Stimulated activated naive CD8-positive, alpha-beta T cell treated with anti-CD3 and anti-CD28 coated beads, Interleukin-15, amount 100 ng/mL, for 72 hours (primary cell): ENCODE data around the gene CACNA2D3.

ENCODE experiments used
- ATAC-seq: fragments of 150-1000 bp; cut with Tn5 transposase; 2 replicates; pipeline ENCODE4 v1.10.0; 2021; ENCODE audit warnings: mild to moderate bottlenecking, moderate library complexity
- DNase-seq, 2 donors: peaks; one replicate each; pipeline ENCODE4 v3.0.0; 2021 to 2022
- H3K27ac Mint-ChIP-seq, 2 donors: one replicate each; pipeline ENCODE4 v1.8.0; 2022; ENCODE audit warnings: mild to moderate bottlenecking in 2 of 2, mixed read lengths in 2 of 2, moderate library complexity in 2 of 2
- H3K27me3 Mint-ChIP-seq: one replicate; pipeline ENCODE4 v1.8.0; 2022; ENCODE audit warnings: mixed read lengths
- H3K4me1 Mint-ChIP-seq: one replicate; pipeline ENCODE4 v1.8.0; 2022; ENCODE audit warnings: mild to moderate bottlenecking, mixed read lengths
- H3K4me3 Mint-ChIP-seq, 2 donors: one replicate each; pipeline ENCODE4 v1.8.0; 2022; ENCODE audit warnings: mild to moderate bottlenecking in 2 of 2, mixed read lengths in 2 of 2, moderate library complexity in 1 of 2
- H3K9me3 Mint-ChIP-seq, 2 donors: one replicate each; pipeline ENCODE4 v1.8.0; 2022; ENCODE audit warnings: mixed read lengths in 2 of 2

CACNA2D3 gene

DNA sequence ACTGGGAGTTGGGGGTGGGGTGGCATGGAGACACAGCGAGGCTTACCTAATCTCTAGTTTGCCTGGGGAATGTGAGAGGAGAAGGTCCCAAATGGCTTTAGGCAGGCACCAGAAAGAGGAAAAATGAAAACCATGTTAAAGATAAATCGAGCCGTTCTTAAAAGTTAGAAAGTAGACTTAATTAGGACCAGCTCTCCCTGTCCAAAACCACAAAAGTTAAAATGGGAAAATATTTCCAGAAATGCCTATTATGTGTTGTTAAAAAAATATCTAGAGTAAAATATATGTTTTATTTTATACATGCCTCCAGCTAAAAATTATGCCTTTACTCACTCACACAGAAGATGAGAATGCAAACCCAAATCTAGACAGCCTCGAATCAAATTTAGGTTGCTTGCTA, 755.4 kb downstream of the CACNA2D3 start:
- H3K27me3 Mint-ChIP-seq: peaks cover 9% of the 10 kb centered on the region
- DNase-seq (no peak), ATAC-seq (no peak)
- H3K4me3 Mint-ChIP-seq: no peak overlapping the region
- no peak overlapping the region for H3K27ac Mint-ChIP-seq
- H3K4me1 Mint-ChIP-seq: no peaks in the 10 kb centered on the region
- peaks cover 0 to 10% of the 10 kb centered on the region in 2 donors for H3K9me3 Mint-ChIP-seq

DNA sequence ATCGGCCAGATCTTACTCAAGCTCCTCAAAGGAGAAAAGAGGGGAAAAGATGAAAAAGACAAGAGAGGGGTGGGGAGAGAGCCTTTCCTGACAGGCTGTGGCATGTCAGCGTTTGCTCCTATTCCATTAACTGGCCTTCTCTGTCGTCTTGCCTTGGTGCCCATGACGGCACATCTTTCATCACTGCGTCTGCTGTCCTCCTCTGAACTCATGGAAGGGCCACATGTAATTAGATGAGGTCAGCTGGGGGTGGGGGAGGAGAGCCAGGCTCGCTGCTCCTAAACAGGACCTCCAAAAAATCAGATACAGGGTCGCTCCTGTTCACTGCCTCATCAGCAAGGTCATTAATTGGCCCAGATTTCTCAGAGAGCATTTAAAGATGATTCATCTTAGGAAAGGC, 755.8 kb downstream of the CACNA2D3 start:
- no peak for DNase-seq

GRCh38 chr3:54882129-54882833, 759.9 kb downstream of the CACNA2D3 start:
- H3K4me1 Mint-ChIP-seq: no peaks in the 10 kb centered on the region
- no peak for DNase-seq

More for the DNA sequence above, 755.8 kb downstream of the CACNA2D3 start:
- Mint-ChIP-seq H3K27me3 (peaks cover 9% of the 10 kb centered on the region), H3K4me1 (no peaks in the 10 kb centered on the region), H3K9me3 (peaks cover 0 to 8% of the 10 kb centered on the region in 2 donors), H3K4me3 (no peak overlapping the region), H3K27ac (no peak overlapping the region)
- ATAC-seq: no peak

DNA sequence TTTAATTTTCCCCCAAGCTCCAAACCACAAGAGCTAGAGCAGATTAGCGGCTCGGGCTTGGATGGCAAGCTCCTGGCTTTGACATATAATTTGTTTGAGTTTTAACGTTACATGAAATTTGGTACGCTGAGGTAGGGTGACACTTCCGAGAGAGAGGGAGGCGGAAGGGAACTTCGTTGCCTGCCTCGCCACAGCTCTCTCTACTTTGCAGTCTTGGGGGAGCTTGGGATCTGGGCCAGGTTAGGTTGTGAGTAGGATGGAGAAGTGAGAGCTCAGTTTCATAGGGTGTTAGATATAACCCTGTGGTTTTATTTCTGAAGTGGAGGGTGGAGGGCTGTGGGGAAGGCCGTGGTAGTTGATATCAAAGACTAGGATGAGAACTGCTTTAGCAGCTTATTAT, 765.8 kb downstream of the CACNA2D3 start:
- Mint-ChIP-seq H3K4me1 (no peaks in the 10 kb centered on the region), H3K9me3 (no peaks in the 10 kb centered on the region), H3K27me3 (no peaks in the 10 kb centered on the region), H3K4me3 (no peak overlapping the region), H3K27ac (no peak overlapping the region)
- ATAC-seq (no peak), DNase-seq (no peak)

More at GRCh38 chr3:54882129-54882833, 759.9 kb downstream of the CACNA2D3 start:
- Mint-ChIP-seq H3K4me3 (no peak overlapping the region), H3K27me3 (peaks cover 9% of the 10 kb centered on the region), H3K9me3 (peaks cover 0 to 8% of the 10 kb centered on the region in 2 donors), H3K27ac (no peak overlapping the region)
- no peak for ATAC-seq

DNA sequence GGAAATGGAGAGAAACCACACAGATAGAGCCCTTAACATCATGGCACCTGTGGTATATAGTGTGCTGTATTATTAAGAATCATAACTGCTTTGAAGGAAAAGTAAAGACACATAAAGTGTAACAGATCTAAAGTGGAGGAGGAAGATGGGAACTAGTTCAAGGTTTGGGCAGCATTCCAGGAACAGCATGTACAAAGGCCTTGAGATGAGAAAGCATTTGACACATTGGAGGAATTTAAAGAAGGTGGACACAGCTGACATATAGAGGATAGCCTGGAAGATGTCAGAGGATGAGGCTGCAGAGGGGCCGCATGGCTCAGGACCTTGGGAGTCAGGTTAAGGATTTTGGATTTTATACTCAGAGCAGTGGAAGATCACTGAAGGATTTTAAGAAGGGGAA, 766.5 kb downstream of the CACNA2D3 start:
- Mint-ChIP-seq H3K9me3 (no peaks in the 10 kb centered on the region), H3K4me1 (no peaks in the 10 kb centered on the region), H3K27ac (no peak overlapping the region), H3K27me3 (no peaks in the 10 kb centered on the region), H3K4me3 (no peak overlapping the region)
- ATAC-seq (no peak), DNase-seq (no peak)

DNA sequence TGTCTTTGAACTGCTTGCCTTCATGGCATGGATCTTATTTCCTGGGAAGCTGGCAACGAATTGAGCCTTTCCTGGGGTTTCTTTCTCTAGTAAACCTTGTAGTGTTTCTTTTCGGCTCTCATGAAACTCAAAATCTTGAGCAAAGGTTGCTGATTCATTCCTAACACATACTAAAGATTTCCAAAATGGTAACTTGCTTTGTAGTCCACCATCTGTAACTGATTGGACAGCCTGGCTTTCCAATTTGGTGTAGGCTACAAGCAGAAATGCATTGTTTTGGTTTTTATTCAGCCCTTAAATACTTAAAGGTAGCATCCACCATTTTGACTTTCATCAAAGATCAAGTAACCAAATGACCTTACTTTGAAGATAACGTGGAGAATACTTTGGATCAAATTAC, 767.4 kb downstream of the CACNA2D3 start:
- Mint-ChIP-seq H3K4me3 (no peak overlapping the region), H3K9me3 (no peaks in the 10 kb centered on the region), H3K4me1 (no peaks in the 10 kb centered on the region), H3K27me3 (no peaks in the 10 kb centered on the region), H3K27ac (no peak overlapping the region)
- DNase-seq (no peak), ATAC-seq (no peak)

DNA sequence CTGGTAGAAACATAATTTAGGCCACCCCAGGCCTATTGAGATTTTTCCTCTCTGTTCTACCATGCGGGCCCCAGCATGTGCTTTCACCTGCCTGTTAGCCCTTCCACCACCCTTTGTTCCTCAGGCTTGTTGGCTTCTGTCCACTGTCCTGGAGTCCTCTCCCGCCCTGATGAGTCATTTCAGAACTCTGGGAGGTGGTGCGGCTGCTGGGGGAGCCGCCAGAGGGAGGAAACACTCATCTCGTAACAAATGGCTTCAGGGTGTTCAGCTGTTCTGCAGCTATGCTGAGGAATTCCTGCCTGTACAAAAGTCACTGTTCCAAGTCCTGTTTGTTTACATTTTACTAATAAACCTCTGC, 769.2 kb downstream of the CACNA2D3 start:
- Mint-ChIP-seq H3K4me3 (no peak overlapping the region), H3K9me3 (peaks cover 0 to 5% of the 10 kb centered on the region in 2 donors), H3K27me3 (no peaks in the 10 kb centered on the region), H3K4me1 (no peaks in the 10 kb centered on the region), H3K27ac (no peak overlapping the region)
- DNase-seq (no peak), ATAC-seq (no peak)

DNA sequence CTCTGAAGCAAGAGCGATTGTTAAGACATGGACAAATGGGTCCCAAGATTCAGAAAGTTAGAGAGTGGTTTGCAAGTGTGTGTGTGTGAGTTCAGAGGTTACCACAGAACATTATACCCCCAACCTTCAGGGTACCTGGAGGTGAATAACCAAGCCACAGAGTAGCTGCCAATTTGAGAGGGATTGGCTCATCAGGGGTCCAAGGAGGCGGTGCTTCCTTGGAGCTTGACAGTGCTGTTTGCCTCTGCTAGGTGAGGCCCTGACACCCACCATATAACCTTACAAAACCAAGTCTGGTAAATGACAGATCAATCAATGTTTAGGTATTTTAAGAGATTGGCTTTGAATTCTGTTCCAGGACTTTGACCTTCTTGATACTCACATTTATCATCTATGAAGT, 769.8 kb downstream of the CACNA2D3 start:
- Mint-ChIP-seq H3K27ac (no peak overlapping the region), H3K4me3 (no peak overlapping the region)
- ATAC-seq: no peak

DNA sequence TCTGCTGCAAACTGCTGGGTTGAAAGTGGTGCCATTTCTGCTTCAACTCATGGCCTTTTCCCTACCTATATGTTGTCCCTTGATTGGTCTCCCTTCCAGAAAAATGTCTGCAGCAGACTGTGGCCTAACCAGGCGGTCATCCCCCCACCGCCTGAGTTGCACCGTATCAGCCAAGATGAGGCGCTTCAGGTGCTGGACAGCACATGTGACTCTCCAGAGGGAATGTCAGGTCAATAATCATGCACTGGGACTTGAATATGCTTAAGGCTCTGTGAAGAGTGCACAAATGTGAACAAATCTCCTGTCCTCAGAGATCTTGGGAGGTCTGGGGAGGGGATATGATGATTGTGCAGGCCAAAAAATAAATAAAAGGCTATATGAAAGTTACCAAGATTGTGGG, 773.3 kb downstream of the CACNA2D3 start:
- Mint-ChIP-seq H3K4me3 (no peak overlapping the region), H3K27me3 (no peaks in the 10 kb centered on the region), H3K4me1 (no peaks in the 10 kb centered on the region), H3K27ac (no peak overlapping the region), H3K9me3 (peaks cover 0 to 5% of the 10 kb centered on the region in 2 donors)
- no peak for DNase-seq
- no peak for ATAC-seq

More for the DNA sequence above, 769.8 kb downstream of the CACNA2D3 start:
- Mint-ChIP-seq H3K4me1 (no peaks in the 10 kb centered on the region), H3K9me3 (peaks cover 0 to 5% of the 10 kb centered on the region in 2 donors), H3K27me3 (no peaks in the 10 kb centered on the region)
- no peak for DNase-seq

- peaks cover under 1 to 5% of the 10 kb centered on the region in 2 donors for H3K9me3 Mint-ChIP-seq
- no peak overlapping the region for H3K4me3 Mint-ChIP-seq
- no peak for ATAC-seq
- DNase-seq: no peak
- H3K27ac Mint-ChIP-seq: no peak overlapping the region
- H3K27me3 Mint-ChIP-seq: no peaks in the 10 kb centered on the region
- H3K4me1 Mint-ChIP-seq: no peaks in the 10 kb centered on the region
Observed at GRCh38 chr3:54897028-54897711, 774.8 kb downstream of the CACNA2D3 start.

- Mint-ChIP-seq H3K4me3 (no peak overlapping the region), H3K27ac (no peak overlapping the region), H3K9me3 (peaks cover 5% of the 10 kb centered on the region in 2 donors), H3K27me3 (no peaks in the 10 kb centered on the region), H3K4me1 (no peaks in the 10 kb centered on the region)
- no peak for ATAC-seq
- no peak for DNase-seq
Observed at GRCh38 chr3:54899273-54899672, 776.9 kb downstream of the CACNA2D3 start.

- Mint-ChIP-seq H3K9me3 (peaks cover under 1 to 5% of the 10 kb centered on the region in 2 donors), H3K27ac (no peak overlapping the region), H3K4me3 (no peak overlapping the region), H3K4me1 (no peaks in the 10 kb centered on the region), H3K27me3 (no peaks in the 10 kb centered on the region)
- ATAC-seq: no peak
- no peak for DNase-seq
Observed at GRCh38 chr3:54900838-54901591, 778.7 kb downstream of the CACNA2D3 start.

DNA sequence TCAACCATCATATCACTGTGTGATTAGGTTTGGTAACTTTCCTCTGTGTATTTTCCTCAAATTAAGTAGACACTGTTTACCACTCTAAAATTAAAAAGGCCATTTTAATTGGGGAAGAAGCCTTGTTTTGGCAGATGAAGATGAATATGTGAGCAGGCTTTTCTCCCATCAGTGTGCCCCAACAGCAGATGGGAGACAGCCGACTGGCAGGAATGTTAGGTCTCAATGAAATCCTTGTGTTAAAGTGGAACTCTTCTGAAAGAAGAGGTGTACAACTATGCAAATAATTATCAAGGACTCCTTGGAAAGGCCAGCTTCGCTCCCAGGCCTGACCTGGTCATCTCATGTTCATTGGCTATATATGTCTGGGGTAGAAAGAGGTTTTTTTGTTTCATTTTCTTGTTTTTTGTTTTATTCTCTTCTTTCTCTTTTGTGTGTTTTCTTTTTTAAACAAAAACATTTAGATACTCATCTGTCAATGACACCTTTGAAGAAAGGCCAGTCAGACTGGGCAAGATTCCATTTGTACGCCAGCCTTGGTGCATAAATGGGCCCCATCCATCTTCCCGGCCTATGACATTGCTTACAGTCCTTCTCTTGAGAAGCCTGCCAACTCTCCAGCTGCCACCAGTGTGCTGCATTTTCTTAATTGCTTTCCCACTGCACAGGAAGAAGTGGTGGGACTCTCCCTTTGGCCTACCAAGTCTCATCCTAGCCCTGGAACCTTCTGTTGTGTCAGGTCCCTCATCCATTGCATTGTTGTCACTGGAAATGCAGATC, 779.7 kb downstream of the CACNA2D3 start:
- no peak overlapping the region for H3K27ac Mint-ChIP-seq
- H3K4me1 Mint-ChIP-seq: no peaks in the 10 kb centered on the region
- H3K4me3 Mint-ChIP-seq: no peak overlapping the region
- DNase-seq: no peak
- H3K9me3 Mint-ChIP-seq: peaks cover 0 to 5% of the 10 kb centered on the region in 2 donors
- ATAC-seq: no peak
- H3K27me3 Mint-ChIP-seq: no peaks in the 10 kb centered on the region

DNA sequence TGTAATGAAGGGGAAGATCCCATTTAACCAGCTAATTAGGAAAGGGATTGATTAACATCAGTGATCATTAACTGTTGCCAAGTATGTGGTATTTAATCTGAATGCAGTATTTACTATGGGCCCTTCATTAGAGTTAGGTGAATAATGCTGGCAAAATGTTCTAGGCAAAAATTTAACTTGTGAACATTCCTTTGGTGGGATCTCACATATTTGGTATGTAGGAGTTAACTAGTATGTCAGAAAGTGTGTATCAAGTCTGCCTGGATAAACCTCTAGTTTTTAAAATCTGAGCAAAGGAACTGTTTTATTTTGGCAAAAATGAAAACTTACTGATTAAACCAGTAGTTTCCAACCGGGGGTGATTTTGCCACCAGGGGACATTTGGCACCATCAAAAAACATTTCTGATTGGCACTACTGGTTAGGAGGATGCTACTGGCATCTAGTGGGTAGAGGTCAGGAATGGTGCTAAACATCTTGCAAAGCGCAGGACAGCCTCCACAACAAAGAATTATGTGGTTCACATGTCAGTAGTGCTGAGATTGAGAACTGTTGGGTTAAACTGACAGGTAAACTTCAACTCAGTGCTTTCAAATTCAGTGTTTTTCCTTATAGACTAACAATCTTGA, 783.0 kb downstream of the CACNA2D3 start:
- ATAC-seq: no peak
- Mint-ChIP-seq H3K27ac (no peak overlapping the region), H3K4me3 (no peak overlapping the region), H3K27me3 (no peaks in the 10 kb centered on the region), H3K4me1 (no peaks in the 10 kb centered on the region), H3K9me3 (peaks cover 0 to 5% of the 10 kb centered on the region in 2 donors)
- DNase-seq: no peak

GRCh38 chr3:54905920-54906319, 783.6 kb downstream of the CACNA2D3 start:
- no peaks in the 10 kb centered on the region for H3K4me1 Mint-ChIP-seq
- H3K4me3 Mint-ChIP-seq: no peak overlapping the region
- no peaks in the 10 kb centered on the region for H3K27me3 Mint-ChIP-seq
- peaks cover 0 to 5% of the 10 kb centered on the region in 2 donors for H3K9me3 Mint-ChIP-seq
- ATAC-seq: no peak
- no peak overlapping the region for H3K27ac Mint-ChIP-seq
- DNase-seq: no peak
